Lung microvascular endothelial cell (primary cell): Measurements from ENCODE around the gene PLXDC2. TPM values are rescaled to one million over a fixed set of nuclear protein-coding genes. Genes with fewer than 3 reads are reported as not detected.
A peak's percentile ranks its signal among the peaks of the same experiment; 100 is the strongest.

ENCODE experiments used
- DNase-seq, 2 donors: peaks; one replicate each; pipeline versions ENCODE4 v3.0.0 to v3.0.0-alpha.2; 2010; ENCODE audit warnings: low read depth in 2 of 2
- total RNA-seq: library from RNA; depleted of rRNA; stranded (reverse); fragments of >200 nt; gene quantifications from 2 replicates; pipeline ENCODE4 v1.2.1, GENCODE V29; 2014

The PLXDC2 gene
- total RNA-seq, 1 donor from 2014 or later: 9.1 TPM

DNA sequence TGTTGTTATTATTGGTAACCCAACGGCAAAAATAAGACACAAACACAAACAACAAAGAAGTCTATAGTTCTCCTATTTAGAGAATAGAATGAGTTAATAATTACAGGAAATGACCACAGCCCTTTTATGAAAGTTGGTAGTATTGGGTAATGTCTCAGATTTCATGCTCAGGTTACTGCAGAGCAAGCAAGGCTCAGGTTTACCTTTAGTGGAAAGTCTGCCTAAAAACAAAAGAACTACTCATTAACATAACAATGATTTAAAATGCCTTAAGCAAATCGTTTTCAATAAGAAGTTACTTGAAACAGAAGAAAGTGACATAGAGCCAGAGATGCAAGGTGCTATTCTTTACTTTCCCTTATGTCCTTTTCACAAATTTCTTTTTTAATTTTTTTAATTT is 441.2 kb downstream of the PLXDC2 start:
- no peak for DNase-seq

DNA sequence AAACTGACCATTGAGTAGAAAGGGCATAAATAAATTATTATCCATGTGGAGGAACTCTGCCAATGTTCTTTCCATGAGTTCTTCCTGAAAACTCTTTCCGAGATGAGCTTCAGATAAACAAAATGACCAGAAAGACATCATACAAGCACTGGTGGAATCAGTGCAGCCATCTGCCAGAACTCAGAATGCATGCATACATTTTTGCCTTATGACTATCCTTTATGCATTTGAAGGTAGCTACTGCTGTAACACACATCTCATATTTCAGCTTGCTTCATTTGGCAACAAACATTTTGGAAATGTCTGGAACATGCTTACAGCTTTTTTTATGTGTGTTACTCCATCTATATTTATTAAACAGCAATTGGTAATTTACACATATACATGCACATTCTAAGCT is 448.9 kb downstream of the PLXDC2 start:
- DNase-seq: no peak

- DNase-seq: no peak
These were observed 451.5 kb downstream of the PLXDC2 start for GRCh38 chr10:20267734-20268133.

- no peak for DNase-seq
These were observed 455.3 kb downstream of the PLXDC2 start for GRCh38 chr10:20271490-20271889.

DNA sequence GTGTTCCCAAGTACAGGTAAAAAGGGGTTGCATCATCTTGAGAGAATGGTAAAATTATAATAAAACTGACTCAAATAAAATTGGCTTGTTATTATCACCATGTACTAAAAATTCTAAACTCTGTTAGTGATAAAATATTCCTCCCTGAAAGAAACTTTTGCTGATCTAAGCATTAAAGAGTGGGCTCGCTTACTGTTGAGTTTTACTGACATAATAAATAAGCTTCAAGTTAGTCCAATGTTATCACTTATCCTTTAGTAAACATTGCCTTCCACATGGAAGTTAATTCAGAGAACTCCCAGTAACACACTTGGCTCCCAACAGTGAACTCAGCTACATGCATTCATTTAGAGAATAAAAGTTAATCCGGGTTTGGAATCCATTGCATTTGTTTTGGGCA is 456.4 kb downstream of the PLXDC2 start:
- DNase-seq: no peak

DNA sequence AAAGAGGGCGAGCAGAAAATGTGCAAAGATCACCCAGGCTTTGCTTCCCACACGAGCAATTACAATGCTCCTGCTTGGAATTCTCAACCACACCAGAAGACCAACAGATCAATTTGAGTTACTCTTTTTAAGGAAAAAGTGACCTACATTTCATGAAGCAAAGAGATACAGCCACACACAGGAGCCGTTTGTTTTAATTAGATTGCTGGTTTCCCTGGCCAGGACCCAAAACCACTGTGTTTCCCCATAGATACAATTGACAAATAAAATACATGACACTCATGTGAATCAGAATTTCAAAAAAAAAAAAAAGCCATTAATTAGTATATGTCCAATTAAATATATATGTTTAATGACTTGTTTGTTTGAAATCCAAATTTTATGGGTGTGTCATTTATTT is 458.3 kb downstream of the PLXDC2 start:
- no peak for DNase-seq

DNA sequence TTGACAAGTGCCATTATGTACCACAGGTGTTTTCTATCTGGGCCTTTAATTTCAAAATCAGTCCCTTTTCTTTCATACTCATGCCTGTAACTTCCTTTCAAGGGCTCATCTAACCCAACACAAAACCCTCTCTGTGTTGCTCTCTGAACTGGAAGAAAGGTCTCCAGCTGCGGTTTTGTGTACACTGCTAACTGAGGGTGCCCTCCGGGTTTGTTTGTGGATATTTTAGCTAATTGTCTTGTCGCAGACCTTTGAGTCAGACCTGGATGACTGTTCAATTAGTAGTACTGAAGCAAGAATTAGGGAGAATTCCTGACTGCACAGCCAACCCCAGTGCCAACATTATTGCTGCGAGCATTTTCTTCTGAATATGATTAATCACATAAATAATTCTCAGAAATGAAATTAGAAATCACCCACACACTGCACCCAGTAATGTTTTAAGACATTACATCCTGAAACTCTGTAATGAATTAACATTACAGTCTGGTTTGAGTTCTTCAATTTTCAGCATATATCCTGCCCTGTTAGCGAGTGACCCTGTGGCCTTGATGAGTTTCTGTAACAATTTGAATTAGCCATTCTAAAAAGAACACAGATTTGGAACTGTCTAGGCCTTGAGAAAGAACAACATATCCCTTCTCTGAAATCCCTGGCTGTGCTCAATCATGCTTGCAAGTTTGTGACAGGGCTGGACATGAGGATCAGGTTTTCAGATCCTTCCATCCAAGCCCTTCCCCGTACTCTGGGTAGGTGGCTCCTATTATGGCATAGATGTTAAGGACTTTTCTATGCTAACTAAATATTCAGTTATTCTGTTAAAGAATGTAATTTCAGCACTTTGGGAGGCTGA is 460.1 kb downstream of the PLXDC2 start:
- DNase-seq: no peak

DNA sequence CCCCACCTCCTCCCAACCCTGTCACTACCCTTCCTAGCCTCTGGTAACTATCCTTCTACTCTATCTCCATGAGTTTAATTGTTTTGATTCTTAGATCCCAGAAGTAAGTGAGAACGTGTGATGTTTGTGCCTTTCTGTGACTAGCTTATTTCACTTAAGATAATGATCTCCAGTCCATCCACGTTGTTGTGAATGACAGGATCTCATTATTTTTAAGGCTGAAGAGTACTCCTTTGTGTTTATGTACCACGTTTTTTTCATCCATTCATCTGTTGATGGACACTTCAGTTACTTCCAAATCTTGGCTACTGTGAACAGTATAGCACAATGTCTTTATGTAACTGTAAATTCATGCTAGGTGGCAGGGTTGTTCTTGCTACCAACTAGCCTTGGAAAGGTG is 461.6 kb downstream of the PLXDC2 start:
- no peak for DNase-seq

- DNase-seq: no peak
These were observed 465.3 kb downstream of the PLXDC2 start for GRCh38 chr10:20281579-20281978.

- DNase-seq: no peak
These were observed 471.4 kb downstream of the PLXDC2 start for GRCh38 chr10:20287586-20287985.

- no peak for DNase-seq
These were observed 471.8 kb downstream of the PLXDC2 start for GRCh38 chr10:20288060-20288459.

- no peak for DNase-seq
These were observed 473.0 kb downstream of the PLXDC2 start for GRCh38 chr10:20289070-20289828.

- no peak for DNase-seq
These were observed 482.2 kb downstream of the PLXDC2 start for GRCh38 chr10:20298417-20298816.

DNA sequence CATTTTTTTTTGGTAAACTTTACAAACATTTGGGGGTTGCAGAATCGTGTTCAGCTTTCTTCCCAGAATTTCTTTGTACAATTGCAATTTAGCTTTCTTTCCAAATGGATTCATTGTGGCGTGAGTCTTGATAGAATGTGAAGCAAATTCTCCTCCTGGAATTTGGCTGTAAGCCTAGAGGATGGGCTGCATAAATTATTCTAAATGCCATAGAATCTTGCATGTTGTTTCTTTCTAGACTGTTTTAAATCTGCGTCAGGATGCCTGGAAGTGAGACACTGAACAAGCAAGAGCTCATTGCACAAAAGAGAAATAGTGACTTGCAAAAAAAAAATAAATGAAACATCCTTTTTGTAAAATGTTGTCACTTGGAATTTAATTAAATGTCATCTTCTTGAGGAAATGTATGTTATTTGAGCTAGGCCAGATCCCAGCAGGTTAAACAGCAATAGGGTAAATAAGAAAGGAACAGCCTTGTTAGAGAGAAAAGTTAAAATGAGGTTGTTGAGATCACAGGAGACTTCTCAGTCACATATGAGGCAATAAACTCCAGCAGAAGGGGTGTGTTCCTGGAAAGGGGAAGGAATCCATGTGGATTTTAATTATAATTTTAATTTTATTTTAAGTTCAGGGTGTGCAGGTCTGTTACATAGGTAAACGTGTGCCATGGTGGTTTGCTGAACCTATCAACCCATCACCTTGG is 483.0 kb downstream of the PLXDC2 start:
- DNase-seq: no peak

GRCh38 chr10:20300735-20301134 is 484.5 kb downstream of the PLXDC2 start:
- DNase-seq: no peak

DNA sequence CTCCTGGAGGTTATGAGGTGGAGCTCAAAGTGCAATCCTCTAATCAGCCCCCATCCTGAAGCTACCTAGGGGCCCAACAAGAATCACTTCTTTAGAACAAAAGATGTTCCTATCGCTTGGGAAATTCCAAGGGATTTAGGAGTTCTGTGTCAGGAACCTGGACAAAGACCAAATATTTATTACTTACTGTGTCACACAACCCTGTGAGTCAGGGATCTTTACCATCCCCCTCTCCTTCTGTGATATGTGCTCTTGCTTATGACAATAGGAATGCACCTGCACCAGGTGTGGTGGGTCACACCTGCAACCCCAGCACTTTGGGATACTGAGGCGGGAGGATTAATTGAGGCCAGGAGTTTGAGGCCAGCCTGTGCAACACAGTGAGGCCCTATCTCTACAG is 485.8 kb downstream of the PLXDC2 start:
- no peak for DNase-seq

GRCh38 chr10:20303453-20304152 is 487.4 kb downstream of the PLXDC2 start:
- no peak for DNase-seq

DNA sequence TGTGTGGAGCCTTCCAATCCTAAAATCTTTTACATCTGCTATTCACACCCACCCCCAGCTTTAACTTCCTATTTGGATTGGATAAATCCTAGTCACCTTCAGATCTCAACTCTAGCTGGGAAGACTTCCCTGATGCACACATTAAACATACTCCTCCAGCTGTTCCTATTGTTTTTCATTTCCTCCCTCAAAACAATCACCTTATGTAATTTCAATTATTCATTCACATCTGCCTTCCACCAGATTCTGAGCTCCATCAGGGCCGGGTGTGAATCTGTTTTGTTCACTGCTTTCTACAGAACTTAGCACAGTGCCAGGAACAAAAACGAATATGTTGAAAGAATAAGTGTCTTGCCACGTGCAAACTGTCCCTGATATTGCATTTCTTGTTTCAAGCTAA is 497.4 kb downstream of the PLXDC2 start:
- no peak for DNase-seq

GRCh38 chr10:20314431-20314830 is 498.2 kb downstream of the PLXDC2 start:
- no peak for DNase-seq

DNA sequence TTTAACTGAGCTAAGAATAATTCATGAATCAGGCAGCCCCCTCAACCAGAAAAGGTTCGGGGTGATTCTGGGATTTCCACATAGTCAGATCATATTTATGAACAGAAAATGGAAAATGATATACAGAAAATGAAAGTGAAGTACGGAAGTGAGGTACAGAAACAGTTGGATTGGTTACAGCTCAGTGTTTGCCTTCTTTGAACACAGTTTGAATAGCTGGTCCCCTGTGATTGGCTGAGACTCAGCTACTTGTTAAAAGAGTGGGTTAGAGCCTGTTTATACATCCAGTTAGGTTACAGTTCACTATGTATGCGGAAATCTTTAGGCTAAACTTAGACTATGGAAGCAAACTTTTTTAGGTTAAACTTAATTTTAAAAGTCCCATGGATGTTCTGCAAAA is 511.7 kb downstream of the PLXDC2 start:
- DNase-seq: no peak

GRCh38 chr10:20330246-20330645 is 514.0 kb downstream of the PLXDC2 start:
- DNase-seq: no peak

DNA sequence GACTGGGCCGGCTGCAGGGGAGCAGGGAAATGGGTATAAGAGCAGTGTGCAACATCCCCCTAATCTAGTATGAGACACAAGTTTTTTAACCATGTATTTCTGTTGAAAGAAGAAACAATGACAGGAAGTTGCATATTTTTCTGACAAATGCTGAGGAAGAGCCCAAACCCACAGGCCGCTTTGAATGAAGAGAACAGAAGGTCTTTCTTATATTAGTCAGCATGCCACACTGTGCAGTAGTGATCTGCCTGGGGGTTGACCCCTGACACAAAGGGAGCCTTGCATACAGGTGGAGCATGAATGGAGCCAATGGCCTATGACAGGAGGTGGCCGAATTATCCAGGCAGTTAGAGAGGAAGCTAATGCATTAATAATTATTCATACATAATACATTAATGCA is 518.3 kb downstream of the PLXDC2 start:
- DNase-seq: peak in 1 of 2 donors; percentile 0
